Measurements from ENCODE around the gene TMEM259.

TMEM259 gene

DNA sequence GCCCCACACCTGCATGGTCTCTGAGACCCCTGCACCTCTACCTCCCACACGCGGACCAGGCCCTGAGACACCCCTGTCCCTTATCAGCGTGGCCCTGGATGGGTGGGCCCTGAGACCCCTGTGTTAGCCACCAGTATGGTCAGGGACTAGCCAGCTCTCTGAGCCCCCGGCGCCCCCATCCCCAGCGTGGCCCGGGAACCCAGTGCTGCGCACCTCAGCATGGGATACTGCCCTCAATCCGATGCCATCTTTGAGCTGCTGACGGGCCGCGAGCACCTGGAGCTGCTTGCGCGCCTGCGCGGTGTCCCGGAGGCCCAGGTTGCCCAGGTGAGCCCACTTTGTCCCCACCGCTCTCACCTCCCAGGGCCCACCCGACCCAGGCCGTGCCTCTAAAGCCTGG is 41.1 kb upstream of the TMEM259 start:
- no peak overlapping the region for H3K4me3 ChIP-seq (ENCODE audit: low read length)
- TF ChIP-seq, protein P1, sequence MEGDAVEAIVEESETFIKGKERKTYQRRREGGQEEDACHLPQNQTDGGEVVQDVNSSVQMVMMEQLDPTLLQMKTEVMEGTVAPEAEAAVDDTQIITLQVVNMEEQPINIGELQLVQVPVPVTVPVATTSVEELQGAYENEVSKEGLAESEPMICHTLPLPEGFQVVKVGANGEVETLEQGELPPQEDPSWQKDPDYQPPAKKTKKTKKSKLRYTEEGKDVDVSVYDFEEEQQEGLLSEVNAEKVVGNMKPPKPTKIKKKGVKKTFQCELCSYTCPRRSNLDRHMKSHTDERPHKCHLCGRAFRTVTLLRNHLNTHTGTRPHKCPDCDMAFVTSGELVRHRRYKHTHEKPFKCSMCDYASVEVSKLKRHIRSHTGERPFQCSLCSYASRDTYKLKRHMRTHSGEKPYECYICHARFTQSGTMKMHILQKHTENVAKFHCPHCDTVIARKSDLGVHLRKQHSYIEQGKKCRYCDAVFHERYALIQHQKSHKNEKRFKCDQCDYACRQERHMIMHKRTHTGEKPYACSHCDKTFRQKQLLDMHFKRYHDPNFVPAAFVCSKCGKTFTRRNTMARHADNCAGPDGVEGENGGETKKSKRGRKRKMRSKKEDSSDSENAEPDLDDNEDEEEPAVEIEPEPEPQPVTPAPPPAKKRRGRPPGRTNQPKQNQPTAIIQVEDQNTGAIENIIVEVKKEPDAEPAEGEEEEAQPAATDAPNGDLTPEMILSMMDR (conservative IDR thresholded peaks at IDR 0.05; ENCODE audit: low read length): no peak
- DNase-seq (ENCODE audit: low read depth): no peak

DNA sequence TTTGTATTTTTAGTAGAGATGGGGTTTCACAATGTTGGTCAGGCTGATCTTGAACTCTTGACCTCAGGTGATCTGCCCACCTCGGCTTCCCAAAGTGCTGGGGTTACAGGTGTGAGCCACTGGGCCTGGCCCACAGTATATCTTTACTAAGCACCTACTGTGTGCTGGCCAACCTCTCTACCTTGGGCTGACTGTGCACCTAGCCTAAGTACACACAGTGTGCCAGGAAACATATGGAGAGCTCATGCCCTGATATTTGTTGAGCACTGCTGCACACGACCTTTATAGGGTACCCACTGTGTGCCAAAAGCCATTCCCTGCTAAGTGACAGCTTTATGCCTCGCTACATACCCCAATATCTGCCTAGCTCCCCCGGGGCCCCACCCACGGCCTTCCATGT is 39.8 kb upstream of the TMEM259 start:
- TF ChIP-seq, protein P1 (conservative IDR thresholded peaks at IDR 0.05; ENCODE audit: low read length): no peak
- no peak overlapping the region for H3K4me3 ChIP-seq (ENCODE audit: low read length)
- no peak for DNase-seq (ENCODE audit: low read depth)

DNA sequence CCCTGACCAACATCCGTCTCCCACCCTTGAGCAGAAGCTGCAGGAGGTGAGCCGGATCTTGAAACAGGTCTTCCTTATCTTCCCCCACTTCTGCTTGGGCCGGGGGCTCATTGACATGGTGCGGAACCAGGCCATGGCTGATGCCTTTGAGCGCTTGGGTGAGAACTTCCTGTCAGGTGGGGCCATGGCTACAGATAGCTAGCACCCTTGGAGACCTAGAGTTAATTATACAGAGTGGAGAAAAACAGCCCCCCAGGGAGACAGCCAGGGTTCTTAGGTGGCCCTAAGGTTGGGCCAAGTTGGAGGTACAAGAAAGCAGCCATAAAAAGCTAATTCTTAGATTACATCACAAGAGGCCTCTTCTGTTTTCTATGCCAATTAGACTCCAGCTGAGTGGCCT is 37.2 kb upstream of the TMEM259 start:
- TF ChIP-seq, protein P1 (conservative IDR thresholded peaks at IDR 0.05; ENCODE audit: low read length): no peak
- H3K4me3 ChIP-seq (ENCODE audit: low read length): no peak overlapping the region
- DNase-seq (ENCODE audit: low read depth): no peak

DNA sequence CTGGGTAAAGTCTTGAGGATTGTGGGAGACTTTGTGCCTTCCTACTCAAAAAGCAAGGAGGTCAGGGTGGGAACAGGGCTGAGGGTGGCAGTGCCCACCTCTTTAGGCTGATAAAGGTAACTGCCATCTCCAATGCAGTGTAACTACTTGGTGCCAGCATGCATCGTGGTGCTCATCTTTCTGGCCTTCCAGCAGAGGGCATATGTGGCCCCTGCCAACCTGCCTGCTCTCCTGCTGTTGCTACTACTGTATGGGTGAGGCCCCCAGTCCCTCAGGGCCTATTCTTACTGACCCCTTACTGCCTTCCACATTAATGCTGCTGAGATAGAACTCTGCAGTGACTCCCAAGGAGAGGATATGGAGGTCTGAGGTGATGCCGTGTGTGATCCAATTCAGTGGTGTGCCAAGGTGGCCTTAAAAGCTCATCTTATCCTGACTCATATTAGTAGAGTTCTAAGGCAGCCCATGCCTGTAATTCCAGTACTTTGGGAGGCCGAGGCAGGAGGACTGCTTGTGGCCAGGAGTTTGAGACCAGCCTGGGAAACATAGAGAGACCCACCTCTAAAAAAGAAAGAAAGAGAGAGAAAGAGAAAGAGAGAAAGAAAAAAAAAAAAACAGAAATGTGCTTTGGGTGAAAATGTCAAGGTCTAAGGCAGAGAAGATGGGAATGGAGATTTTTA is 36.4 kb upstream of the TMEM259 start:
- DNase-seq (ENCODE audit: low read depth): peak; percentile 67
- H3K4me3 ChIP-seq (ENCODE audit: low read length): no peak overlapping the region

DNA sequence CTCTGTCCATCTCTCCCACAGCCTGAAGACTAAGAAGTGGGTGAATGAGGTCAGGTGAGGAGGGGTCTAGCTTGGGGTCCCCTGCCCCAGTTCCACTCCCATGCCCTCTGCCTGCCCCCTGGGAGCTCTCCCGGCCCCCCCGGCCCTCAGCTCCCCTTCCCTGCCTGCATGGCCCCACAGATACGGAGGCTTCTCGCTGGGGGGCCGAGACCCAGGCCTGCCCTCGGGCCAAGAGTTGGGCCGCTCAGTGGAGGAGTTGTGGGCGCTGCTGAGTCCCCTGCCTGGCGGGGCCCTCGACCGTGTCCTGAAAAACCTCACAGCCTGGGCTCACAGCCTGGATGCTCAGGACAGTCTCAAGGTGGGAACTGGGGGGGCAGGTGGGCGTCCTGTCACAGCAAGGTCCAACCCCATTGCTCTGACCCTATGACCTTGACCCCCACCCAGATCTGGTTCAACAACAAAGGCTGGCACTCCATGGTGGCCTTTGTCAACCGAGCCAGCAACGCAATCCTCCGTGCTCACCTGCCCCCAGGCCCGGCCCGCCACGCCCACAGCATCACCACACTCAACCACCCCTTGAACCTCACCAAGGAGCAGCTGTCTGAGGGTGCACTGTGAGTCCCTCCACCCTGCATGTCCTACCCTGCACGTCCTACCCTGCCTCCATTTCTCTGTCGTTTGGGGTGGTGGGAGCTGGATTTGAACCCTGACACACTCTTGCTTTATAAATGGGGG is 35.1 kb upstream of the TMEM259 start:
- TF ChIP-seq, protein P1 (conservative IDR thresholded peaks at IDR 0.05; ENCODE audit: low read length): no peak
- no peak overlapping the region for H3K4me3 ChIP-seq (ENCODE audit: low read length)
- DNase-seq (ENCODE audit: low read depth): no peak

More for the DNA sequence above, 36.4 kb upstream of the TMEM259 start:
- TF ChIP-seq, protein P1 (conservative IDR thresholded peaks at IDR 0.05; ENCODE audit: low read length): no peak

DNA sequence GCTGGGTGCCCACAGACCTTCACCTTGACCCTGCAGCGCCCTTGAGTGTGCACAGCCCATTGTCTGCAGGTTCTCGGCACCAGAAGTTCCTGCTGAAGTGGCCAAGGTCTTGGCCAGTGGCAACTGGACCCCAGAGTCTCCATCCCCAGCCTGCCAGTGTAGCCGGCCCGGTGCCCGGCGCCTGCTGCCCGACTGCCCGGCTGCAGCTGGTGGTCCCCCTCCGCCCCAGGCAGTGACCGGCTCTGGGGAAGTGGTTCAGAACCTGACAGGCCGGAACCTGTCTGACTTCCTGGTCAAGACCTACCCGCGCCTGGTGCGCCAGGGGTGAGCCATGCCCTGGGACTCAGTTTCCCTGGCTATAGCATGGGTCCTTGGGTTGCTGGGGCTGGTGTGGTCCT is 34.1 kb upstream of the TMEM259 start:
- H3K4me3 ChIP-seq (ENCODE audit: low read length): no peak overlapping the region
- no peak for DNase-seq (ENCODE audit: low read depth)
- TF ChIP-seq, protein P1 (conservative IDR thresholded peaks at IDR 0.05; ENCODE audit: low read length): no peak

Measured in AG10803 (cell line).